ENCODE results near the gene PFN1. TPM values are rescaled to one million over a fixed set of nuclear protein-coding genes. Genes with fewer than 3 reads are reported as not detected.

PFN1 gene
- total and polyA plus RNA-seq, 7 donors, result 149 to 1,518 (median 232) TPM

DNA sequence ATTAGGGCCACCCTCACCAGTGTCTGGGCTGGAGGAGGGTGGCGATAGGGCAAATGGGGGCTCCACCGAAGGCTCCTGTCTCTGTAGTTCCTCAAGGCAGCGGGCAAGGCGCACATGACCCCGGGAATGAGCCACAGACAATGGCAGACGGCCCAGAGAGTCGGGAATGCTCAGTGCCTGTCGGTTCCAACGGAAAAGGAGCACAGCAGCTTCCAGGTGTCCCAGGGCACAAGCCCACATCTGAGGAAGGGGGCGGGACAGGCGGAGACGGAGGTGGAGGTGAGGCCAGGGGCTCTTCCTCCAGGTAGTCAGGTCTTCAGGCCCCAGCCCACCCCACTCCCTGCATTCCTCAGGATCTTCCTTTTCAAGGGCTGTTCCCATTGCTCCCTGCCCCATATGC, 24.4 kb upstream of the PFN1 start:
- TF ChIP-seq, protein P1, sequence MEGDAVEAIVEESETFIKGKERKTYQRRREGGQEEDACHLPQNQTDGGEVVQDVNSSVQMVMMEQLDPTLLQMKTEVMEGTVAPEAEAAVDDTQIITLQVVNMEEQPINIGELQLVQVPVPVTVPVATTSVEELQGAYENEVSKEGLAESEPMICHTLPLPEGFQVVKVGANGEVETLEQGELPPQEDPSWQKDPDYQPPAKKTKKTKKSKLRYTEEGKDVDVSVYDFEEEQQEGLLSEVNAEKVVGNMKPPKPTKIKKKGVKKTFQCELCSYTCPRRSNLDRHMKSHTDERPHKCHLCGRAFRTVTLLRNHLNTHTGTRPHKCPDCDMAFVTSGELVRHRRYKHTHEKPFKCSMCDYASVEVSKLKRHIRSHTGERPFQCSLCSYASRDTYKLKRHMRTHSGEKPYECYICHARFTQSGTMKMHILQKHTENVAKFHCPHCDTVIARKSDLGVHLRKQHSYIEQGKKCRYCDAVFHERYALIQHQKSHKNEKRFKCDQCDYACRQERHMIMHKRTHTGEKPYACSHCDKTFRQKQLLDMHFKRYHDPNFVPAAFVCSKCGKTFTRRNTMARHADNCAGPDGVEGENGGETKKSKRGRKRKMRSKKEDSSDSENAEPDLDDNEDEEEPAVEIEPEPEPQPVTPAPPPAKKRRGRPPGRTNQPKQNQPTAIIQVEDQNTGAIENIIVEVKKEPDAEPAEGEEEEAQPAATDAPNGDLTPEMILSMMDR (IDR thresholded peaks at IDR 0.05), result no peak

DNA sequence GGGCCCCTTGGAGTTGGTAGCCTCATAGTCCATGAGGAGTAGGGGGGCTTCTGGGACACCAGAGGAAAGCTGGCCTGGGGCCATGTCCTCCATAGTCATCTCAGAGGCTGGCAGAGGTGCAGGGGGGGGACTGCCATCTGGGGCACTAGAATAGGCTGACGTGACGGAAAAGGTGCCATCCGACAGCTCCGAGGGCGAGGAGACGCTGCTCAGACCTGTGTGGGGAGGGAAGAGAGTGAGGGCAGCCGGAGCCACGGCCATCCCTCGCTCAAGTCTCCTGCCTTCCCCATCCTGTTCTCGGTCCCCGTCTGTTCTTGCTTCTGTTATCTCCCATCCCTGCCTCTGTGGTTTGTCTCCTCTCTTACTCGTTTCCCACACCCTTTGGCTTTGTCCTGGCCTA, 24.0 kb upstream of the PFN1 start:
- Histone ChIP-seq H3K4me1 (peaks cover 43% of the 10 kb centered on the region), H3K27ac (peak overlapping the region; percentile 86), H3K36me3 (ENCODE audit: insufficient read depth in 1 of 2, low read depth in 1 of 2) (peaks cover 4 to 80% of the 10 kb centered on the region in 2 donors), H3K4me3 (no peak overlapping the region), H3K9me3 (no peaks in the 10 kb centered on the region), H3K27me3 (ENCODE audit: insufficient read depth in 3 of 3, low read length in 2 of 3) (no peaks in the 10 kb centered on the region)
- TF ChIP-seq, protein P1 (IDR thresholded peaks at IDR 0.05), result no peak
- DNase-seq (no peak), ATAC-seq (no peak)
- WGBS, 3 donors, result 74 to 89% (median 77%) methylated on average over 8 to 12 of the region's 12 CpGs
- intact Hi-C loops (cut with DNase I), result no loop called here

More for the DNA sequence above, 24.4 kb upstream of the PFN1 start:
- intact Hi-C loops (cut with DNase I), result no loop called here
- no peaks in the 10 kb centered on the region for H3K27me3 ChIP-seq (ENCODE audit: insufficient read depth in 3 of 3, low read length in 2 of 3)
- peak overlapping the region; percentile 86 for H3K27ac ChIP-seq
- no peaks in the 10 kb centered on the region for H3K9me3 ChIP-seq
- peak in 1 of 2 donors; percentile 72 for DNase-seq
- H3K36me3 ChIP-seq (ENCODE audit: insufficient read depth in 1 of 2, low read depth in 1 of 2), result peaks cover 8 to 84% of the 10 kb centered on the region in 2 donors
- WGBS, 3 donors, result 43 to 65% (median 45%) methylated on average over 10 to 12 of the region's 12 CpGs
- H3K4me3 ChIP-seq, result peak overlapping the region; percentile 22
- H3K4me1 ChIP-seq, result peaks cover 43% of the 10 kb centered on the region
- ATAC-seq, result peak in 1 of 4 donors; percentile 9

DNA sequence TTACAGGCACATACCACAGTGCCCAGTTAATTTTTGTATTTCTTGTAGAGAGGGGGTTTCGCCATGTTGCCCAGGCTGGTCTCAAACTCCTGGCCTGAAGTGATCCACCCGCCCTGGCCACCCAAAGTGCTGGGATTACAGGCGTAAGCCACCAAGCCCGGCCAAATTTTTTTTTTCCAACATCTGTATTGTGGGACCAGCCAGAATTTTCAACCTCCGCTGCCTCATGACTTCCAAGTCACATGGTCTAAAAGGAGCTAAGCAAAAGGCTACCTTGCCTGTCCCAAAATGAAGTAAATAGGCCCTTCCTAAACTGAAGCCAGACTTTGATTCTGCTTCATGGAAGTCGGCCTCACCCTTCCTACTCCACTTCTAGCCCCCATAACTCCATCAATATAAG, 23.5 kb upstream of the PFN1 start:
- no peak for DNase-seq
- TF ChIP-seq, protein P1 (IDR thresholded peaks at IDR 0.05), result no peak
- no peaks in the 10 kb centered on the region for H3K27me3 ChIP-seq (ENCODE audit: insufficient read depth in 3 of 3, low read length in 2 of 3)
- ATAC-seq, result no peak
- peak overlapping the region; percentile 86 for H3K27ac ChIP-seq
- H3K36me3 ChIP-seq (ENCODE audit: insufficient read depth in 1 of 2, low read depth in 1 of 2), result peaks cover 0 to 75% of the 10 kb centered on the region in 2 donors
- 63 to 78% (median 65%) methylated on average over 6 of the region's 6 CpGs for WGBS, 3 donors
- peaks cover 43% of the 10 kb centered on the region for H3K4me1 ChIP-seq
- no peaks in the 10 kb centered on the region for H3K9me3 ChIP-seq
- no peak overlapping the region for H3K4me3 ChIP-seq
- intact Hi-C loops (cut with DNase I), result no loop called here

DNA sequence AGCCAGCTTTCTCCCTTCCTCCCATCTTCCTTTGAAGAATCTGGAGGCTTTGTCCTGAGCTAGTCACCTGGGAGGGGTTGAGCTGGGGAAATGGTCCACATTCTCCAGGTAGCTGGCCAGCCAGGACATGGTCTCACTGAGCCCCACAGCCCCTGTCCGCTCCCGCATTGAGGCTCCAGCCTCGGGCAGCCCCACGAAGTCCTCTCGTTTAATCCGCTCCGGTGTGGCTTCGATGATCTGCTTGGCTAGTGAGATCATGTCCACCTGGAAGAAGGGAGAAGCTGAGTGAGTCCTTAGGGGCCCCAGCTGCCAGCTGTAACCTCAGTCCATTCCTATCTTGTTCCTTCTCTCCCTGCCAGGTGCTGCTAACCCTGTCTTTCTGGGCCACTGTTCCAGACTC, 21.9 kb upstream of the PFN1 start:
- TF ChIP-seq, protein P1 (IDR thresholded peaks at IDR 0.05), result no peak
- ATAC-seq (no peak), DNase-seq (no peak)
- peak overlapping the region; percentile 93 for H3K27ac ChIP-seq
- H3K36me3 ChIP-seq (ENCODE audit: insufficient read depth in 1 of 2, low read depth in 1 of 2), result peaks cover 0 to 60% of the 10 kb centered on the region in 2 donors
- no peaks in the 10 kb centered on the region for H3K9me3 ChIP-seq
- 59 to 69% (median 61%) methylated on average over 8 of the region's 8 CpGs for WGBS, 3 donors
- intact Hi-C loops (cut with DNase I), result no loop called here
- H3K27me3 ChIP-seq (ENCODE audit: insufficient read depth in 3 of 3, low read length in 2 of 3), result no peaks in the 10 kb centered on the region
- H3K4me3 ChIP-seq, result no peak overlapping the region
- peaks cover 51% of the 10 kb centered on the region for H3K4me1 ChIP-seq

DNA sequence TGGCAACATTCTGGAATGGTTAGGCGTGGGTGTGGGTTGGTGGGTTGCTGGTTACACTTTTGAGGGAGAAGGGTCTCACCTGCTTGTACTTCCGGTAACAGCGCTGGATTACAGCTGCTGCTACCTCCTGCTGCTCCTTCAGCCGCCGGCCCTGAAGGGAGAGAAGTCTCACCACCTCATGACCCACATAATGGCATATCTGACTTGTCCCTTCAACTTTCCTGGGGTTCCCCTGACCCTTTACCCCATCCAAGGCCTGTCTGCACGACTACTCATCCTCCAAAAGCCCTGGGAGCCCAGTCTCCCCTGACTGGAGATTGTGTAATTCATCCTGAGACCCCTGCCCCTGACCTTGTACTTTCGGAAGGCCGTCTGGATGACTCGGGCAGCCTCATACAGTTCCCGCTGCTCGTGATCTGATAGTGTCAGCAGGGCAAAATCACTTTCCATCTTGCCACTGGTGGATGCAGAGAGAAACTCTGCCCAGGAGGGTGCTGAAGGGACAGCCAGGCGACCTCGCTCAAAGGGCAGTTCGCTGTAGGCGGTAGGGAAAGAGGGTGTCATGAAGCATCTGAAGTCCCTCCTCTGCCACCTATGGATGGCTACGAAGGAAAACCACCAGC, 21.3 kb upstream of the PFN1 start:
- Histone ChIP-seq H3K27ac (peak overlapping the region; percentile 93), H3K27me3 (ENCODE audit: insufficient read depth in 3 of 3, low read length in 2 of 3) (no peaks in the 10 kb centered on the region), H3K9me3 (no peaks in the 10 kb centered on the region), H3K36me3 (ENCODE audit: insufficient read depth in 1 of 2, low read depth in 1 of 2) (peaks cover 0 to 55% of the 10 kb centered on the region in 2 donors), H3K4me1 (peaks cover 49% of the 10 kb centered on the region), H3K4me3 (no peak overlapping the region)
- intact Hi-C loops (cut with DNase I), result no loop called here
- TF ChIP-seq, protein P1 (IDR thresholded peaks at IDR 0.05), result no peak
- no peak for ATAC-seq
- no peak for DNase-seq
- WGBS, 3 donors, result 65 to 85% (median 80%) methylated on average over 16 of the region's 16 CpGs
